Activated naive CD4-positive, alpha-beta T cell treated with anti-CD3 and anti-CD28 coated beads, Interleukin-2, amount 50 U/mL, for 16 hours (primary cell): ENCODE measurements around the gene AARSD1.
"Not testable (repeated sequence)": the region's sequence is repeated elsewhere in the genome, so short reads cannot be mapped to it uniquely, and the experiment has no call there.

Experiments
- DNase-seq: peaks from one replicate; pipeline ENCODE4 v3.0.0-alpha.2; 2020

Gene AARSD1

GRCh38 chr17:42980766-42981397, 16.6 kb upstream of the AARSD1 start:
- DNase-seq = peak; percentile 68

- DNase-seq = peak; percentile 93
Measured at GRCh38 chr17:42980274-42980765, 16.1 kb upstream of the AARSD1 start, which contains the start of gene RUNDC1. RUNDC1 (plus strand) TSS chr17:42980565; CDS start chr17:42980577, 12 bp downstream.

- DNase-seq = peak; percentile 34
Measured at GRCh38 chr17:42979511-42980273, 15.4 kb upstream of the AARSD1 start, which contains the start of gene PTGES3L. PTGES3L (minus strand) TSS chr17:42980080; CDS start chr17:42980053, 27 bp downstream.

GRCh38 chr17:42975701-42976100, 11.4 kb upstream of the AARSD1 start:
- not testable (repeated sequence) for DNase-seq

- no peak for DNase-seq
Measured at GRCh38 chr17:42975265-42975664, 11.0 kb upstream of the AARSD1 start.

- DNase-seq = not testable (repeated sequence)
Measured at GRCh38 chr17:42973323-42973722, 9.1 kb upstream of the AARSD1 start.

- no peak for DNase-seq
Measured at GRCh38 chr17:42971589-42971988, 7.3 kb upstream of the AARSD1 start.

- no peak for DNase-seq
Measured at GRCh38 chr17:42969001-42969581, 4.8 kb upstream of the AARSD1 start.

GRCh38 chr17:42967925-42968324, 3.7 kb upstream of the AARSD1 start:
- no peak for DNase-seq

- no peak for DNase-seq
Measured at GRCh38 chr17:42953669-42954068, 10.6 kb downstream of the AARSD1 start.

- no peak for DNase-seq
Measured at GRCh38 chr17:42950044-42950783, 14.0 kb downstream of the AARSD1 start.

GRCh38 chr17:42946812-42947211, 17.4 kb downstream of the AARSD1 start:
- no peak for DNase-seq

- DNase-seq = no peak
Measured at GRCh38 chr17:42944211-42944610, 20.0 kb downstream of the AARSD1 start.

- peak; percentile 20 for DNase-seq
Measured at GRCh38 chr17:42937712-42938596, 26.3 kb downstream of the AARSD1 start.

GRCh38 chr17:42929497-42929844, 34.8 kb downstream of the AARSD1 start:
- no peak for DNase-seq

GRCh38 chr17:42928714-42929496, 35.3 kb downstream of the AARSD1 start:
- peak; percentile 20 for DNase-seq

GRCh38 chr17:42924891-42925290, 39.4 kb downstream of the AARSD1 start:
- DNase-seq = no peak

GRCh38 chr17:42923472-42923871, 40.8 kb downstream of the AARSD1 start:
- not testable (repeated sequence) for DNase-seq

- DNase-seq = no peak
Measured at GRCh38 chr17:42922294-42922693, 42.0 kb downstream of the AARSD1 start.

GRCh38 chr17:42920922-42921321, 43.3 kb downstream of the AARSD1 start:
- no peak for DNase-seq
